22Rv1 (cell line): ENCODE results near the gene NKIRAS2.

Experiments used
- CTCF ChIP-seq: fragments of 450-650 bp; IDR thresholded peaks from 2 replicates; pipeline ENCODE4 v1.5.1; 2017; ENCODE audit warnings: mild to moderate bottlenecking
- ZFX ChIP-seq: fragments of 450-650 bp; IDR thresholded peaks from 2 replicates; pipeline ENCODE4 v1.6.1; 2017; ENCODE audit warnings: antibody characterized with exemption, borderline replicate concordance

GRCh38 chr17:42045719-42046118, 25.8 kb downstream of the NKIRAS2 start:
- TF ChIP-seq CTCF = no peak
- no peak for TF ChIP-seq ZFX
